HG02642 (cell line): ENCODE measurements around the gene RING1.

Experiments
- ATAC-seq: cut with Tn5 transposase; IDR thresholded peaks from one replicate; pipeline ENCODE4 v1.9.1; 2021; ENCODE audit warnings: mild to moderate bottlenecking; ENCODE audit not compliant: unreplicated experiment, poor library complexity

Gene RING1

DNA sequence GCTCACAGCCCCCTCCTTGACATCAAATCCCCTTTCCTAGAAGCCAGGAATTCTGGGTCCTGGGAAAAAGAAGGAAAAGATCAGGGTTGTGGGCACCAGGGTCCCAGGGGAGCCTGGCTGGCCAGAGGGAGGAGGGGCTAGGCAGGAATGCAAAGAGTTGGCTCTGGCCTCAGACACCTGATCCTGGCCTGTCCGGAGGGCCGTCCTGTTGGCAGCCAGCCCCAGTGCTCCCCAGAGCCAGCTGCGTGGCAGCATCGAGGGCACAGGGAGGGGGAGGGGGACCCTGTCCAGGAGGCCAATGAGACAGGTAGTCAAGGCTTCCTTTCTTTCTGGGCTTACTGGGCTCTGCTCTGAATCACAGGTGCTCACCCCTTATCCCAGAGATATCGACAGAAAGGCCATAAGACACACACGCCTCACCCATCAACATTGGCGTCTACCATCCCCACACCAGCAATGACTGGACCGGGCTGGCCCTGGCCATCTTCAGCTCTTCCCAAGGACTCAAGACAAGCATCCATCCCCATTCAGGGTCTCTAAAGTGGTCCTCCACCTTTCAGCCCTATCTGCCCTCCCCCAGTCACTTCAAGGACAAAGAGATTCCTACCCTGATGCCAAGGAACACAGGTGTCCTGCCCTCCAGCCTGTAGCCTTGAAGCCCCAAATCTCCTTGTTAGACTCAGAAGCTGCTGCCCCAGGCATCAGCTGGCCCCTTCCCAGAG lies 16.8 kb upstream of the RING1 start:
- ATAC-seq = no peak

DNA sequence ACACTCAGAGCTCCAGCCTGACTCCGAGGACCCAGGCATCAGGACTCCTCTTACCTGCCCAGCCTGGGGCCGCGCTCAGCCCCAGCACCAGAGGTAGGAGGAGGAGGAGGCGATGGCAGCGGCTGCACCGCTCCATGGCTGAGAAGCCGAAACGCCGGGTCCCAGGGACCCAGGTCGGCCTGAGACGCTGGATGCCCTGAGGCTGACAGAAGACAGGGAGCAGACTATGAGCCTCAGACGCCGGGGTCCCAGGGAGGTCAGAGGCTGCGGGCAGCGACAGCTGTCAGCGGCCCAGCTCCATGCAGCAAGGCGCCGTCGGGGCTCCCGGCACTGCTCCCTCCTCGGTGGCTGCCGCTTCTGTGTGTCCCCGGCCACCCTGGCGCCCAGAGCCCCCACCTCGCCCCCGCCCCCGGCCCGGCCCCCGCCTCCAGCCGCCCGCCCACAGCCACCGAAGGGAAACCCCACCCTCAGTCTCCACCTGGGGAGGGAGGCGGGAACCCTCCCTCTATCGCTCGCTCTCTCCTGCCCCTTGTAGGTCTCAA lies 16.1 kb upstream of the RING1 start, which contains the start of gene COL11A2:
Gene COL11A2, minus strand, starts transcription at position 363 of the 542 bp plus-strand sequence. Its CDS starts 227 bp downstream, at position 136.
- ATAC-seq = no peak

DNA sequence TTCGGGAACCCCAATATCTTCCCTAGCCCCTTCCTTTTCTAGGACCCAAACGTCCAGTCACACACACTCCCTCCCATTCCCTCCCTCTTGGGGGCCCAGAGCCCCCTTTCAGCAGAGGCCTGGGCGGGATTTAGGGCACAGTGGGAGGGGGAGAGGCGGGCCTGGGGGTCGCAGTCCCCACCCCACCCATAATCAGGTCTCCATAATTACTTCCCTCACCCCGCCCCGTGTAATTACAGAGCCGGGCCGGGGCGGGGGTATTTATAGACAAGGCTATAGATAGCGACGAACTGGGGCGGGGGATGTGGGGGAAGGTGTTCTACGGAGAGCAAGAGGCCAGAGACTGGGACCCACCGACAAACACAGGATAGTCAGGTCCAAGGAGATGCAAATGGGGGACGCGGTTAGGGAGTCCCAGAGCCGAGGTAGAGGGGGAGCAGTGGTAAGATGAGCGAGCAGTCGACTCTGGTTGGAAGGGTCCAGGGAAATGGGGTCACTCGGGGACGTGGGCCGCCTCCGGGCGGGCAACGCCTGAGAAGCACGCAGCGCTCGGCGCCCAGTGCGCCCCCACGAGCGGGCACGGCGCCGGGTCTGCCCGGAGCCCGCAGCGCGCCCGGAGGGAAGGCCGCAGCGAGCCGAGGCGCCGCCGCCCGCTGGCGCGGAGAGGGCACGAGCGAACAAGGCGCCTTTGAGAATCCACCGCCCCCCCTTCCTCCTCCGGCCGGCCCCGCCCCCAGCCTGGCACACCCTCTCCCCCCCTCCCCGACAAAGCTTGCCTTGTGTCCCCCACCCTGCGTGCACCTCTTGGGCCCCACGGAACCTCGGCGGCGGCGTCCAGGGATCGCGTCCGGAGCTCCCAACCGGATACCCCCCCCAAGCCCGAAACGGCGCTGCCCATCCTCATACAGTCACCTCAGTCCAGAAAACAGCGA lies 15.4 kb upstream of the RING1 start:
- ATAC-seq = no peak

DNA sequence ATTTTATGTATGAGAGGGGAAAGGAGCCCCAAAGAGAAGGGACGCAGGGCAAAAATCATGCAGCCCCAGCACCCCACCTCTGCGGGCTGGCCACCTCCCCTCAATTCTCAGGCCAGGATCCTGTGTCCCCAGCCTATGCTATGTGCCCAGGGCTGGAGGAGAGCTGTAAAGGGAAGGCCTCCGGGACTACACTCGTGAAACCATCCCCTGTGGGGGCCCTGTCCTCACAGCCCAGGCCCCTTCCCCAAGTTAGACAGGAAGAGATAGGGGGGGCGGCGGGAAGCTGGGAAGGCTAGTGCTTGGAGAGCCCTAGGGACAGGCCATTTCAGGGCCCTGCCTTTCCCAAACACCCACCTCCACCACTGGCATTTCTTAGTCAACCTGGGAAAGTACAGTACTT lies 14.7 kb upstream of the RING1 start:
- no peak for ATAC-seq

DNA sequence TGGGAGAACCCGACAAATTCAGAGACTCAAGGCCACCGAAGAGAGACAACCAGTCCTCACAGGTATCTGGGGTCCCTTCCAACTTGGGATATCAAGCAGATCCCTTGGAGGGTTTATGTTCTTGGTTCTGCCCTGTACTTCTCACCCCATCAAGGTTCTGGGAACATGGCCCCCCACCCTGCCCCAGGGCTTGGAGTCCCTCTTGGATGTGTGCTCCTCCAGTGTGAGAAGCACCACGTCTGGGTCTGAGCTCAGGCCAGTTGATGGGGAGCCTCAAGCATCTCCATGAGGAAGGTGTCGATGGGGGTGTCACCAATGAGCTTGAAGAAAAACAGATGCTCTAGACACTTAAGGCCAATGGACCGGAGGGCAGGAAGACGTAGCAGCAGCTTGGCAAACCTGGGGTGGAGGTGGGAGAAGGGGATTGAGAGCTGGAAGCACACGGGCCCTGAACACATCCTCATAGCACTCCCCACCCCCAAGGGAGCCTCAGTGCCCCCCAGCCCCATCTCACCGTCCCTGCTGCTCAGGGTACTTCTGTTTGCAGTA lies 13.8 kb upstream of the RING1 start:
- ATAC-seq = no peak

DNA sequence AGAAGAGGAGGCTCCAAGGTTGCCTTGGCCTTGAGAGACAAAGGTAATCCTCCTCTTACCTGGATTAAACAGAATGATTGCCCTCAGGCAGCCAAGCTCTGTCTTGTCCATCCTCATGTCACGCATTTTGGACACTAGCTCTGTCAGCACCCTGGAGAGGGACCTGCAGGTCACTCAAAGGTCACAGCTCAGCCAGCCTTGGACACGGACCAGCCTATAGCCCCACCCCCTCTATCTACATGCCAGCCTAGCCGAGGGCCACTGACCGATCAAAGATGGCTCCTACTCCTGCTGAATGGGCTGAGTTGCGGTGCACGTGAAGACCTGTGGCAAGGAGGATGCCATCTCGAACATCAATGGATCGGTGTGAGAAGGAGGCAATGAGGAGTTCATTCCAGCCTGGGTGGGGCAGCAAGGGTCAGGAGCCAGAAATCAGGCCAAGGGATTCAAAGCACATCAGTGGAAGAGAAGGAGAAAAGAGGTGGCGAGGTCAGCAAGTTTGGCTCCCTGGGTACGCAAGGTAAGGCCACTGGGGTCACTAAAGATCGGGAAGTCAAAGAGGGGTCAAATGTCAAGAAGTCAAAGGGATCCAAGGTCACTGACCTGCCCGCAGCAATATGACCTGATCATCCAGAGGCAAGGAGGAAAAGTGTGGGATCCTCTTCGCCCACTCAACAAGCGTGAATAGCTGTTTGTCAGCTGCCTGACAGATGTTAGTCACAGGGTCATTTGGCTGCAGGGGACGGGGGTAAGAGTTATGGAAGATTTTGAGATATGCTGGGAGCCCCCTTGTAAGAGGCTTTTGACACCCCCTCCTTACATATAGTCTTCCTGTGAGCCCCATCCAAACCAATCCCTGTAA lies 12.8 kb upstream of the RING1 start:
- ATAC-seq = no peak

DNA sequence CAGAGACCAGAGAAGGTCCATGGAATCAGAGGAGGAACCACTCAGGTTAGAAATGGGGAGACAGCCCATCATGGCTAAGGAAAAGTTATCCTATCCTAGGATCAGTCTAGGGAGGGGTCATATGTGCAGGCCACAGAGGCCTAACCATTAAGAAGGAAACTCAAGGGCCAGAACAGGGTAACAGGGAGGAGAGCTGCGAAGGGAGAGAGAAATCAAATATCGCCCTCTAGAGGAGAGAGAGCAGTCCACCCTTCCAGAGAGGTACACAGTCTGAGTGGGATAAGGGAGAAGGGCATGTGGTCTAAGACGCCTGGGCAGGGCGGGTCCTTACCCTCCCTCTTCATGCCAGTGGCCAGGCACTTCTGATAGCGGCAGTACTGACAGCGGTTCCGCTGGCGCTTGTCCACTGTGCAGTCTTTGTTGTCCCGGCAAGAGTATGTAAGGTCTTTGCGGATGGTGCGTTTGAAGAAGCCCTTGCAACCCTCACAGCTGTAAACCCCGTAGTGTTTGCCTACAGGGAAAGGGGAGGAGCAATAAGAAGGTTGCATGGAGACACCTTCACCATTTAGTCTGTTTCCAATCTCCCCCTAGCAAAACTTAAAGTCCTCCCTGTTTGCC lies 10.8 kb upstream of the RING1 start:
- ATAC-seq = no peak

DNA sequence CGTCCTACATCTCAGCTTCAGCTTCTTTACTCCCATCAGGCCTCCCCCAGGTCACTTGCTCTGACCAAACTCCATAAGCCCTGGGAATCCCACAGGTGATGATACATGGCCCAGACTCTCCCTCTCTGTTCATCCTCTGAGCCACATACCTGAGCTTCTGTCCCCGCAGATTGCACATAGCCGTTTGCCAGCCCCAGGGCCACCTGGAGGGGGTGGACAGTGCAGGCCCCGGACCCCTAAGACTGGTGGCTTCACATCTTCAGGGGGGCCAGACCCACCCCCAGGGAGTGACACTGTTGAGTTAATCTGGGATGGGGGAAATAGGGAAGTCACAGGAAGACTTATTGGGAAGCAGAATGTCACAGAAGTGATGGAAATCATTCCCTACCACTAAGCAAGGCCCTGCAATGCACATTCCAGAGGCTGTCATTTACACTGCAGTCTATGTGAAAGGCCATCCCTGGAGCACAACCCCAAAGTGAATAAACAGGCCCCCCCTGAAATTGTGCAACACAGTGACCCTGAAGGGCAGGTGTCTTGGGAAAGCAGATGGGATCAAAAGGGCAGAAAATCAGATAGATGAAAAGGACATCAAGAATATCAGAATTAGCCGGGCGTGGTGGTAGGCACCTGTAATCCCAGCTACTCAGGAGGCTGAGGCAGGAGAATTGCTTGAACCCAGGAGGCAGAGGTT lies 10.0 kb upstream of the RING1 start:
- no peak for ATAC-seq

DNA sequence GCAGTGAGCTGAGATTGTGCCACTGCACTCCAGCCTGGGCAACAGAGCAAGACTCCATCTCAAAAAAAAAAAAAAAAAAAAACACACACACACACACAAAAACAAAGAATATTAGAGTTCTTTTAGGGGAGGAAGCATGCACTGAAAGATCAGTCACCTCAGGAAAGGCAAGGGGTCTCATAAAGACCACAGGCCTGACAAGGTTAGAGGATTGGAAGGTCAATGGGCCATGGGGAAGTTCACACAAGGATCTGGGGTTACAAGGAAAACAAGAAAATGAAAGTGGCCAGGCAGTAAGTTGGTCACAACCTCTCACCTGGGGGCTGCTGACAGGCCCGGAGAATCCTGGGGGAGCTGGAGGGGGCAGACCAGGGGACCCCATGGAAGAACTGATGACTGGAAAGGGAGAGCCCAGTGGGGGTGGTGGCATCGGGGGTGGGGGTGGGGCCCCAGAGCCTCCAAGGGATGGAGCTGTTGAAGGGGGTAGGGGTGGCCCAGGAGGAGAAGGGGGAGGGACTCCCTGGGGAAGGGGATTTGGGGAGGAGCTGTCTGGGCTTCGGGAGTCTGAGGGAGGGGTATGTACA lies 9.4 kb upstream of the RING1 start:
- no peak for ATAC-seq

DNA sequence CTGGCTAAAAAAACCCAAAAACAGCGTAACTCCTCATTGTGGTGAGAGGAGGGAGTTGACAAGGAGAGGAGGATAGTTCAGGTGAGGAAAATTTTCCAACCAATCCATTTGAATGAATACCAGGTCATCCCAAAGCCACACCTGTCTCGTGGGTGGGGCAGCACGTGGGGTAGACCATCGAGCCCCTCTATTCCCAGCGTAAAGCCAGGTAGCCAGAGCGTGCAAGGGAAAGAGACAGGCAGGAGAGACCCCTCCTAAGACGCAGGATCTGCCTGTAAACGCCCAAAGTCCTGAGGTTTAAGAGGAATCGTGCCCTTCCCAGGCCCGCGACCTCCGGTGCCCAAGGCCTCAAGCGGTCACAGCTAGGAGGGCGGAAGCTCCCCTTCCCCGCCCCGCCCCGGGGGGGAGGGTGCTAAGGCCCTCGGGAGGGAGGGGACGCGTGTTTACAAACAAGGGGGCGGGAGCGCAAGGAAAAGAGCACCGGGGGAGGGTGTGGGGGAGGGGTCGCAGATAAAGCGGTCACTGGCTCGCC lies 8.5 kb upstream of the RING1 start:
- peak; percentile 33 for ATAC-seq

DNA sequence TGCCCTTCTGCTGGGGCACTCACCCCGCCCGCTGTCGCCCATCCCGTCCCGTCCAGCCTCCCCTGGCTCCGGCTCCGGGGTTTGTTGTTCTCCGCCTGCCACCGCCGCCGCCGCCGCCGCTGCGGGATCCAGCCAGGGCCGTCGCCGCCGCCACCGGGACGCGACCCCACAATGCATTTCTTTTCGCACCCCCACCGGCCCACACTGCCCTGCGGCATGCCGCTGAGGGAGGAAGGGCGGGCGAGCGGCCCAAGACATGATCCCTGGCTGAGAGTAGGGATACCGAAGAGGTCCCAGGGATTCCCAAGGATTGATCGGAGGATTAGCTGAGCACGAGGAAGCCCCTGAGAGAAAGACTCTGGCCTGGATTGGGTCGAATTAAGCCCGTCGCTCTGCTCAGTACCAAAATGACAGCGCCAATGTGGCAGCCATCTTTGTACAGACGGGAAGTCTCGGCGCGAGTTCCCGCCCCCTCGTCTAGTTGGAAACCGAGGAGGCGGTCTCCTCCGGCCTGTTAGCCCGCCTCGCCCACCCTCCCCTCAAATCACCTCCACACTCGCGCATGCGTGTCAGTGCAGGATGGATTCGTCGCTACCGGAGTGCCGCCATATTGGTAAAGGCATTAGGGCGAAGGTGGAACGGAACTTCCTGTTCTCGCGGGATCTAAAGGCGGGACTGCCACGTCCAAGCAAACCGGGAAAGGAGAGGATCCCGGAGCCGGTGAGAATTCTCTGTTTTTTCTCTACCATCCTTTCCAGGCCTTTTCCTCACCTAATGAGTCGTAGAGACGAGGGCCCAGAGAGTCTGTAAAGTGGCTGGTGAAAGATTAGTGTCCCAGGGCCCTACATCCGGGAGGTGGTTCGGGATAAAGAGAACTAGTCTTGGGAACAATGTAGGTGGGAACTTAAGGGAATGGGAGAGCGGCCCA lies 7.8 kb upstream of the RING1 start, which contains the start of the genes RXRB and SLC39A7:
Gene RXRB, minus strand, starts transcription at position 447 of the 928 bp plus-strand sequence. Its CDS starts 189 bp downstream, at position 258.
Gene SLC39A7, plus strand, starts transcription at position 649 of the 928 bp plus-strand sequence. CDS start 379 bp downstream, outside the sequence.
- ATAC-seq = peak; percentile 57

DNA sequence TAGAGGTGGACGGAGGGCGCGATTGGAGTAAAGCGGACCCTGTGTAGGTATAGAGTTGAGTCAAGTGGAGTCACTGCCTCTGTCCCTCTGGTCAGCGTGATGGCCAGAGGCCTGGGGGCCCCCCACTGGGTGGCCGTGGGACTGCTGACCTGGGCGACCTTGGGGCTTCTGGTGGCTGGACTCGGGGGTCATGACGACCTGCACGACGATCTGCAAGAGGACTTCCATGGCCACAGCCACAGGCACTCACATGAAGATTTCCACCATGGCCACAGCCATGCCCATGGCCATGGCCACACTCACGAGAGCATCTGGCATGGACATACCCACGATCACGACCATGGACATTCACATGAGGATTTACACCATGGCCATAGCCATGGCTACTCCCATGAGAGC lies 7.2 kb upstream of the RING1 start:
- no peak for ATAC-seq

DNA sequence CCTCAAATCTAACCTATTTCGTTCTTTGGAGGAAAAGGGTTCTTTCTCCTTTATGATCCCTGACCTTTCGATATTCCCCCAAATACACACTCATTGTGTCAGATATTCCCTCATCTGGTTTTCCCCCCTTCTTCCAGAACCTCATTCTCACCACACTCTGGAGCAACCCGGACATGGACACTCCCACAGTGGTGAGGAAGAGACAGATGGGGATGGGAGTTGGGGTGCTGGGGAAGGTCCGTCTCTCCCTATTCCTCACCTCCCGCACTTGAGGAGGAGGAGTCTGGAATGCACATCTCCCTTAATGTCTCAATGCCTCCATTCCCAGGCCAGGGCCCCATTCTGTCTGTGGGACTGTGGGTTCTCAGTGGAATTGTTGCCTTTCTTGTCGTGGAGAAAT lies 6.4 kb upstream of the RING1 start:
- ATAC-seq = no peak

DNA sequence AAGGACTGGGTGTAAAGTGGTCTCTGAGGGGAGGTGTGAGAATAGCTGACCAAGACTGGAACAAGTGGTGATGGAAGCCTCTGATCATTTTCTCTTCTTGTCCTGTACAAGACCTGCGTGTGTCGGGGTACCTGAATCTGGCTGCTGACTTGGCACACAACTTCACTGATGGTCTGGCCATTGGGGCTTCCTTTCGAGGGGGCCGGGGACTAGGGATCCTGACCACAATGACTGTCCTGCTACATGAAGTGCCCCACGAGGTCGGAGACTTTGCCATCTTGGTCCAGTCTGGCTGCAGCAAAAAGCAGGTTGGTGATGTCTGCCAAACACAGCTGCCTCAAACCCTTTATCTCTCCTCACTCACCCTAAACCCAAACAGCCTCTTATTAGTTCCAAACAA lies 5.5 kb upstream of the RING1 start:
- no peak for ATAC-seq

DNA sequence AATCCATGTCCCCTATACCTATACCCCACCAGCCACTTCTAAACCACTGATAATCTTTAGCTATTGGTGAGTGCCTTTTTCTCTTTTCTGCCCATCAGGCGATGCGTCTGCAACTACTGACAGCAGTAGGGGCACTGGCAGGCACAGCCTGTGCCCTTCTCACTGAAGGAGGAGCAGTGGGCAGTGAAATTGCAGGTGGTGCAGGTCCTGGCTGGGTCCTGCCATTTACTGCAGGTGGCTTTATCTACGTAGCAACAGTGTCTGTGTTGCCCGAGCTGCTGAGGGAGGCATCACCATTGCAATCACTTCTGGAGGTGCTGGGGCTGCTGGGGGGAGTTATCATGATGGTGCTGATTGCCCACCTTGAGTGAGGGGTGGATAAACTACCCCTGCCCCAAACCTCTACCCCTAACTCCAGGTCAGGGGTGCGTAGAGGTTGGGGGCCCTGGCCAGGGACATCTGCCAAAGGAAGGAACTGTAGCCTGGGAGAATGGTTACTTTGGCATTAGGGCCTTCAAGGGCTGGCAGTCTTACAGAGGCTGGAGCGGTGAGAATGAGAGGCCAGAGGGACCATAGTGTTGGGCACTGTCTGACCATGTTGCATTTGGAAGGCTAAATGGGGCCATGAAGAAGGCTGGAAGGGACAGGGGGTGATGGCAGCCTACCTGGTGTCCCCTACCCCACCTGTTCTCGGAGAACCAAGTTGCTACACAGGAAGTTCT lies 4.7 kb upstream of the RING1 start:
- ATAC-seq = no peak

DNA sequence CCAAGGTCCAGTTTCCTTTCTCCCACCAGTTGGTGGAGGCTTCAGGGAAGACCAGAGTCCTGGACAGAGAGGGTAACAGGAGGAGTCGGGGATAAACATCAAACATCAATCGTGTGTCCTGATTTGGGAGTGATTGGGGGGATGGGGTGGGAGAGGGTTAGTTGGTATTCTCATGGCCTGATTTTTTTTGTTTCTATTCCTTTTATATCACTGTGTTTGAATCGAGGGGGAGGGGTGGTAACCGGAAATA lies 4.2 kb upstream of the RING1 start:
- ATAC-seq = no peak
